Esophagus (tissue), 2 donors: ENCODE data around the gene NPL. TPM values are rescaled to one million over a fixed set of nuclear protein-coding genes. Genes with fewer than 3 reads are reported as not detected.

ENCODE experiments used
- H3K27ac ChIP-seq, 2 donors: one replicate each; pipeline ENCODE4 v1.5.1; 2013; ENCODE audit warnings: low read depth in 2 of 2, mild to moderate bottlenecking in 2 of 2, inconsistent platforms in 1 of 2, low read length in 1 of 2, moderate library complexity in 1 of 2
- H3K27me3 ChIP-seq, 2 donors: one replicate each; pipeline ENCODE4 v1.6.1; 2013; ENCODE audit warnings: low read length in 2 of 2, control low read depth in 1 of 2, mild to moderate bottlenecking in 1 of 2; ENCODE audit not compliant: insufficient read depth in 2 of 2, control insufficient read depth in 1 of 2
- H3K36me3 ChIP-seq, 2 donors: one replicate each; pipeline ENCODE4 v1.6.1; 2013; ENCODE audit warnings: low read length in 1 of 2; ENCODE audit not compliant: control insufficient read depth in 2 of 2, insufficient read depth in 2 of 2
- H3K4me1 ChIP-seq, 2 donors: one replicate each; pipeline ENCODE4 v1.6.1; 2013; ENCODE audit warnings: low read length in 1 of 2; ENCODE audit not compliant: control insufficient read depth in 2 of 2, insufficient read depth in 2 of 2
- H3K4me3 ChIP-seq, 2 donors: one replicate each; pipeline ENCODE4 v1.5.1; 2013; ENCODE audit warnings: low read length in 2 of 2, mild to moderate bottlenecking in 2 of 2, low read depth in 1 of 2, moderate library complexity in 1 of 2
- H3K9me3 ChIP-seq, 2 donors: one replicate each; pipeline ENCODE4 v1.6.1; 2013; ENCODE audit warnings: mild to moderate bottlenecking in 2 of 2, low read depth in 1 of 2, low read length in 1 of 2, moderate library complexity in 1 of 2; ENCODE audit not compliant: control insufficient read depth in 2 of 2, insufficient read depth in 1 of 2
- WGBS, 2 donors: extraction: QIAGEN DNeasy Blood & Tissue Kit; methylation state at CpG; one replicate each; pipeline ENCODE4 v1.1.7; 2013; 5-methylcytosine and 5-hydroxymethylcytosine counted together
- polyA plus RNA-seq, 2 donors: library from polyadenylated mRNA; stranded (reverse); fragments of 200-250 nt; gene quantifications; one replicate each; pipeline ENCODE4 v1.2.3, GENCODE V29; 2013
- donor health status: healthy with polysubstance abuse.
- donor health status: Bipolar disorder and iron deficiency.

Gene NPL
- polyA plus RNA-seq, 2 donors: 5.5 to 7.2 TPM

GRCh38 chr1:182851825-182852224 is 62.3 kb downstream of the NPL start:
- Histone ChIP-seq H3K4me1 (no peaks in the 10 kb centered on the region), H3K27ac (no peak overlapping the region), H3K27me3 (no peaks in the 10 kb centered on the region), H3K4me3 (no peak overlapping the region), H3K9me3 (no peaks in the 10 kb centered on the region), H3K36me3 (peaks cover 9 to 15% of the 10 kb centered on the region in 2 donors)
- WGBS, 2 donors: 85 to 93% methylated on average over 1 of the region's 1 CpG

DNA sequence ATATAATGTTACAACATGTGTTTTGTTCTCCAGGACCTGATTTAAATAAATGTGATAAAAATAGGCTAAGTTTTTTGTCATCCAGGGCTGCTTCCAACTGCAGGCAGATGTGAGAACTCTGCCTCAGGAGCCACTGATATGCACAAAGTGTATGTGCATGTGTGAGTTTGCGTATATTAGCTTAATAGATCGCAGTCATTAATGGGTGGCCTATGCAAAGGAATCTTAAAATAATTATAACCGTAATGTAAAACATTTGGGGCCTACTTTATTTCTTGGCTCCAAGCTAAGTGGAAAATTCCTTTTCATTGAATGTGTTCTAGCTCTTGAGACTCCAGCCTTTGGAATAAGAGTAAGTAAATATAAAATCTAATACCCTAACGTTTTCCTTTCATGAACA is 66.3 kb downstream of the NPL start:
- WGBS, 2 donors: 61 to 67% methylated on average over 4 of the region's 4 CpGs
- no peaks in the 10 kb centered on the region for H3K9me3 ChIP-seq
- H3K36me3 ChIP-seq: peaks cover 9 to 18% of the 10 kb centered on the region in 2 donors

GRCh38 chr1:182857212-182857611 is 67.6 kb downstream of the NPL start:
- no peaks in the 10 kb centered on the region for H3K4me1 ChIP-seq
- H3K4me3 ChIP-seq: no peak overlapping the region
- 89 to 96% methylated on average over 3 of the region's 3 CpGs for WGBS, 2 donors
- H3K9me3 ChIP-seq: no peaks in the 10 kb centered on the region
- no peak overlapping the region for H3K27ac ChIP-seq
- H3K36me3 ChIP-seq: peaks cover 5 to 15% of the 10 kb centered on the region in 2 donors
- H3K27me3 ChIP-seq: no peaks in the 10 kb centered on the region

More for the DNA sequence above, 66.3 kb downstream of the NPL start:
- Histone ChIP-seq H3K4me3 (no peak overlapping the region), H3K27me3 (no peaks in the 10 kb centered on the region), H3K4me1 (no peaks in the 10 kb centered on the region), H3K27ac (no peak overlapping the region)

DNA sequence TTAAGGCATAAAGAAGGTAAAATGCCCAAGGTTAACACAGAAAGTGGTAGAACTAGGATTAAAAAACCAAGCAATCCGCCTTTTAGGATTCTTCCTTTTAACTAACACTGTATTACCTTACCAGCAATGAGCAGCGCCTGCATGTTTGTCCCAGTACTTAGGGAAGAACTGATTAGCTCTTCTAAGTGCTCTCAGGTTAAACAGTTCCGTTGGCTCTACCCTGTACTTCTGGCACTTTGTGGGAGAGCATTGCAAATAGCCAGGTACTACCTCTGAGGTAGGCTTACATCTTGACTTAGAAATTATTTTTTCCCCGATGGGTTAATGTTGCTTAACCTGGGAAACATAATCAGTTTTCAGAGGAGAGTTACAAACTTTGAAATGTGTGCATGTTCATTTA is 71.1 kb downstream of the NPL start:
- H3K9me3 ChIP-seq: no peaks in the 10 kb centered on the region
- peaks cover 11 to 12% of the 10 kb centered on the region in 2 donors for H3K36me3 ChIP-seq
- H3K4me3 ChIP-seq: no peak overlapping the region
- 92 to 93% methylated on average over 4 of the region's 4 CpGs for WGBS, 2 donors
- H3K4me1 ChIP-seq: no peaks in the 10 kb centered on the region
- no peaks in the 10 kb centered on the region for H3K27me3 ChIP-seq
- no peak overlapping the region for H3K27ac ChIP-seq

DNA sequence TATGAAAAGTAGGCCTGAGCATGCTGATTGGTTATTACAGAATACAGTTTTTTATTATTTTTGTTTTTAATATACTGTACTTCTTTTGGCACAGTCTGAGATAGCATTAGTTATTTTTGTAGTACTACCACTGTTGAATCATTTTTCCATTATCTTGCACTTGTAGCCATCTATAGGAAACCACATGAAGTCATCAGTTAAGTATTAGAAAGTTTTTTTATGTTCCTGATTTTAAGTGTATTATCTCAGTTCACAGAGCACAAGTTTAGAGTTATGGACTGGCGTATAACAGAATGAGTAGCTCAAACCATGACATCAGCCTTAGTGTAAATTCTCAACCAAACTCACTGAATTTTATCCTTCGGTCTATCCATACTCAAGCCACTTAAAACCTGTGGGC is 72.4 kb downstream of the NPL start:
- Histone ChIP-seq H3K27ac (no peak overlapping the region), H3K36me3 (peaks cover 8 to 10% of the 10 kb centered on the region in 2 donors), H3K4me1 (no peaks in the 10 kb centered on the region), H3K4me3 (no peak overlapping the region), H3K9me3 (no peaks in the 10 kb centered on the region), H3K27me3 (no peaks in the 10 kb centered on the region)
- 90 to 96% methylated on average over 2 of the region's 2 CpGs for WGBS, 2 donors

- Histone ChIP-seq H3K27ac (no peak overlapping the region), H3K4me1 (no peaks in the 10 kb centered on the region), H3K9me3 (no peaks in the 10 kb centered on the region), H3K36me3 (peaks cover 8 to 9% of the 10 kb centered on the region in 2 donors), H3K27me3 (no peaks in the 10 kb centered on the region), H3K4me3 (no peak overlapping the region)
- WGBS, 2 donors: 96 to 97% methylated on average over 1 of the region's 1 CpG
These were observed 73.3 kb downstream of the NPL start for GRCh38 chr1:182862827-182863226.

DNA sequence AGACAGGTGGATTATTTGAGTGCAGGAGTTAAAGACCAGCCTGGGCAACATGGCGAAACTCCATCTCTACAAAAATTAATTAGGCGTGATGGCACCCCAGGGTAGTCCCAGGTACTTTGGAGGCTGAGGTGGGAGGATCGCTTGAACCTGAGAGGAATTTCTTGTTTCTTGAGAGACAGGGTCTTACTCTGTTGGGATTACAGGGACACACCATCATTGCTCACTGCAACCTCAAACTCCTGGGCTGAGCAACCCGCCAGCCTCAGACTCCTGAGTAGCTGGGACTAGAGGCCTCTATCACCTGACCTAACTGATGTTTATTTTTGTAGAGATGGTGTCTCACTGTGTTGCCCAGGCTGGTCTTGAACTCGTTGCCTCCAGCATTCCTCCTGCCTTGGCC is 74.4 kb downstream of the NPL start:
- Histone ChIP-seq H3K27me3 (no peaks in the 10 kb centered on the region), H3K9me3 (no peaks in the 10 kb centered on the region), H3K36me3 (peaks cover 5 to 8% of the 10 kb centered on the region in 2 donors), H3K4me1 (no peaks in the 10 kb centered on the region), H3K4me3 (no peak overlapping the region), H3K27ac (no peak overlapping the region)
- 94 to 96% methylated on average over 5 of the region's 5 CpGs for WGBS, 2 donors

- no peaks in the 10 kb centered on the region for H3K4me1 ChIP-seq
- H3K4me3 ChIP-seq: no peak overlapping the region
- no peaks in the 10 kb centered on the region for H3K27me3 ChIP-seq
- H3K27ac ChIP-seq: no peak overlapping the region
- H3K9me3 ChIP-seq: no peaks in the 10 kb centered on the region
- H3K36me3 ChIP-seq: peaks cover 10 to 14% of the 10 kb centered on the region in 2 donors
These were observed 78.3 kb downstream of the NPL start for GRCh38 chr1:182867861-182868260.

- WGBS, 2 donors: 94 to 96% methylated on average over 12 of the region's 12 CpGs
- H3K27ac ChIP-seq: no peak overlapping the region
- peaks cover 12 to 18% of the 10 kb centered on the region in 2 donors for H3K36me3 ChIP-seq
- no peaks in the 10 kb centered on the region for H3K4me1 ChIP-seq
- no peaks in the 10 kb centered on the region for H3K9me3 ChIP-seq
- no peaks in the 10 kb centered on the region for H3K27me3 ChIP-seq
- no peak overlapping the region for H3K4me3 ChIP-seq
These were observed 79.7 kb downstream of the NPL start for GRCh38 chr1:182869241-182869666.

DNA sequence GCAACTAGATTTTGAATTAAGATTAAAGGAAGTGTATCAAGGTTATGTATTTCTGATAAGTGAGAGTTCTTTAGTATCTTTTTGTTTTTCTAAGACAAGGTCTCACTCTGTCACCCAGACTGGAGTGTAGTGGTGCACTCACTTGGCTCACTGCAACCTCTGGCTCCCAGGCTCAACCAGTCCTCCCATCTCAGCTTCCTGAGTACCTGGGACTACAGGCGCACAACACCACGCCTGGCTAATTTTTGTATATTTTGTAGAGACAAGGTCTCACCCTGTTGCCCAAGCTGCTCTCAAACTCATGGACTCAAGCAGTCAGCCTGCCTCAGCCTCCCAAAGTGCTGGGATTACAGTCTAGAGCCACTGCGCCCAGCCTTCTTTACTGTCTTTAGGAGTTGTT is 83.3 kb downstream of the NPL start:
- 98 to 99% methylated on average over 3 of the region's 3 CpGs for WGBS, 2 donors
- Histone ChIP-seq H3K27ac (no peak overlapping the region), H3K36me3 (peaks cover 17 to 19% of the 10 kb centered on the region in 2 donors), H3K9me3 (no peaks in the 10 kb centered on the region), H3K4me1 (no peaks in the 10 kb centered on the region), H3K27me3 (no peaks in the 10 kb centered on the region), H3K4me3 (no peak overlapping the region)
